HEK293 (cell line): ENCODE data around the gene TINCR.

Source experiments
- CTCF ChIA-PET: fragments of 350-600 bp; formaldehyde crosslinking; extraction: SDS; loops from one replicate; lab custom pipeline; 2021; ENCODE audit warnings: antibody characterized with exemption; lab: Yijun Ruan, JAX
- POLR2A ChIA-PET: fragments of 300-600 bp; formaldehyde crosslinking; extraction: SDS; loops from one replicate; lab custom pipeline; 2020; ENCODE audit warnings: antibody characterized with exemption, inconsistent platforms; lab: Yijun Ruan, JAX
- H3K27ac ChIP-seq: fragments of 200-500 bp; sonication (Bioruptor generic); 2 replicates; pipeline ENCODE4 v1.5.1; 2014; ENCODE audit warnings: low read depth, low read length, control low read depth, inconsistent platforms; ENCODE audit errors: extremely low read depth
- H3K36me3 ChIP-seq, 2 experiments: fragments of 200-500 bp in 1 of 2; sonication (Bioruptor generic) in 1 of 2; 1 replicate in 1 of 2; 2 replicates in 1 of 2; pipeline ENCODE4 v1.5.1; 2014 to 2017; ENCODE audit warnings: inconsistent platforms in 2 of 2, low read length in 2 of 2; ENCODE audit not compliant: control insufficient read depth in 2 of 2, insufficient read depth in 1 of 2
- H3K4me1 ChIP-seq: fragments of 200-500 bp; sonication (Bioruptor generic); 2 replicates; pipeline ENCODE4 v1.5.1; 2014; ENCODE audit warnings: mild to moderate bottlenecking, low read length, inconsistent platforms; ENCODE audit not compliant: control insufficient read depth, insufficient read depth
- H3K4me3 ChIP-seq: 2 replicates; pipeline ENCODE4 v1.5.1; 2011; ENCODE audit warnings: low read depth, mild to moderate bottlenecking, control low read depth, low read length, moderate library complexity
- H3K9me3 ChIP-seq: fragments of 200-500 bp; sonication (Bioruptor generic); 2 replicates; pipeline ENCODE4 v1.5.1; 2014; ENCODE audit warnings: low read depth, low read length, inconsistent platforms; ENCODE audit not compliant: control insufficient read depth, insufficient read depth
- GLIS1 ChIP-seq: fragments of 450-650 bp; formaldehyde crosslinking; IDR thresholded peaks from 2 replicates; pipeline ENCODE4 v1.5.1; 2016; ENCODE audit warnings: missing biosample characterization, missing genetic modification characterization
- KLF1 ChIP-seq: fragments of 450-650 bp; formaldehyde crosslinking; IDR thresholded peaks from 2 replicates; pipeline ENCODE4 v1.5.1; 2016; ENCODE audit warnings: missing biosample characterization, missing genetic modification characterization
- MYNN ChIP-seq: fragments of 450-650 bp; formaldehyde crosslinking; IDR thresholded peaks from 2 replicates; pipeline ENCODE4 v1.5.1; 2016; ENCODE audit warnings: missing biosample characterization, missing genetic modification characterization, borderline replicate concordance
- MZF1 ChIP-seq: fragments of 450-650 bp; formaldehyde crosslinking; IDR thresholded peaks from 2 replicates; pipeline ENCODE4 v1.5.1; 2017; ENCODE audit warnings: missing biosample characterization, missing genetic modification characterization, borderline replicate concordance
- SCRT1 ChIP-seq: fragments of 450-650 bp; formaldehyde crosslinking; IDR thresholded peaks from 2 replicates; pipeline ENCODE4 v1.5.1; 2016; ENCODE audit warnings: missing biosample characterization, missing genetic modification characterization, borderline replicate concordance
- SP3 ChIP-seq: fragments of 450-650 bp; formaldehyde crosslinking; IDR thresholded peaks from 2 replicates; pipeline ENCODE4 v1.5.1; 2016; ENCODE audit warnings: missing biosample characterization, missing genetic modification characterization
- ZBTB7A ChIP-seq: fragments of 450-650 bp; formaldehyde crosslinking; IDR thresholded peaks from 2 replicates; pipeline ENCODE4 v1.5.1; 2016; ENCODE audit warnings: low read depth, missing biosample characterization, missing genetic modification characterization
- ZEB2 ChIP-seq: fragments of 450-650 bp; formaldehyde crosslinking; IDR thresholded peaks from 2 replicates; pipeline ENCODE4 v1.5.1; 2016; ENCODE audit warnings: missing biosample characterization, missing genetic modification characterization
- ZNF114 ChIP-seq: fragments of 450-650 bp; formaldehyde crosslinking; IDR thresholded peaks from 2 replicates; pipeline ENCODE4 v1.5.0; 2017; ENCODE audit warnings: missing biosample characterization, missing genetic modification characterization
- ZNF132 ChIP-seq: fragments of 450-650 bp; formaldehyde crosslinking; IDR thresholded peaks from 2 replicates; pipeline ENCODE4 v1.5.1; 2017; ENCODE audit warnings: missing biosample characterization, missing genetic modification characterization, borderline replicate concordance
- ZNF311 ChIP-seq: fragments of 450-650 bp; formaldehyde crosslinking; IDR thresholded peaks from 2 replicates; pipeline ENCODE4 v1.5.1; 2017; ENCODE audit warnings: missing biosample characterization, missing genetic modification characterization, borderline replicate concordance
- ZNF398 ChIP-seq: fragments of 450-650 bp; formaldehyde crosslinking; IDR thresholded peaks from 2 replicates; pipeline ENCODE4 v1.5.1; 2017; ENCODE audit warnings: missing biosample characterization, missing genetic modification characterization
- ZNF549 ChIP-seq: fragments of 450-650 bp; IDR thresholded peaks from 2 replicates; pipeline ENCODE4 v1.5.1; 2018; ENCODE audit warnings: missing biosample characterization, missing genetic modification characterization, mild to moderate bottlenecking, inconsistent platforms, moderate library complexity
- ZNF558 ChIP-seq: fragments of 450-650 bp; formaldehyde crosslinking; IDR thresholded peaks from 2 replicates; pipeline ENCODE4 v1.5.1; 2016; ENCODE audit warnings: missing biosample characterization, missing genetic modification characterization
- ZNF571 ChIP-seq: fragments of 450-650 bp; formaldehyde crosslinking; IDR thresholded peaks from 2 replicates; pipeline ENCODE4 v1.5.0; 2017; ENCODE audit warnings: missing biosample characterization, missing genetic modification characterization
- ZNF580 ChIP-seq: fragments of 450-650 bp; formaldehyde crosslinking; IDR thresholded peaks from 2 replicates; pipeline ENCODE4 v1.5.1; 2016; ENCODE audit warnings: missing biosample characterization, missing genetic modification characterization
- ZNF76 ChIP-seq: fragments of 450-650 bp; formaldehyde crosslinking; IDR thresholded peaks from 2 replicates; pipeline ENCODE4; 2016; ENCODE audit warnings: low read depth, missing biosample characterization, missing genetic modification characterization, borderline replicate concordance
- ZNF768 ChIP-seq: fragments of 450-650 bp; formaldehyde crosslinking; IDR thresholded peaks from 2 replicates; pipeline ENCODE4 v1.5.1; 2018; ENCODE audit warnings: missing biosample characterization, mild to moderate bottlenecking, missing genetic modification characterization
- ZSCAN16 ChIP-seq: fragments of 450-650 bp; formaldehyde crosslinking; IDR thresholded peaks from 2 replicates; pipeline ENCODE4 v1.5.1; 2016; ENCODE audit warnings: missing biosample characterization, missing genetic modification characterization
- TF ChIP-seq, protein P1 (sequence below): fragments of 450-650 bp; formaldehyde crosslinking; IDR thresholded peaks from 2 replicates; pipeline ENCODE4 v1.5.1; 2016; ENCODE audit warnings: missing biosample characterization, missing genetic modification characterization, low read depth
- TF ChIP-seq, protein P2 (sequence below): fragments of 450-650 bp; formaldehyde crosslinking; IDR thresholded peaks from 2 replicates; pipeline ENCODE4 v1.5.1; 2016; ENCODE audit warnings: missing biosample characterization, missing genetic modification characterization
- TF ChIP-seq, protein P3 (sequence below): fragments of 450-650 bp; formaldehyde crosslinking; IDR thresholded peaks from 2 replicates; pipeline ENCODE4 v1.5.1; 2016; ENCODE audit warnings: missing biosample characterization, missing genetic modification characterization

The TINCR gene

DNA sequence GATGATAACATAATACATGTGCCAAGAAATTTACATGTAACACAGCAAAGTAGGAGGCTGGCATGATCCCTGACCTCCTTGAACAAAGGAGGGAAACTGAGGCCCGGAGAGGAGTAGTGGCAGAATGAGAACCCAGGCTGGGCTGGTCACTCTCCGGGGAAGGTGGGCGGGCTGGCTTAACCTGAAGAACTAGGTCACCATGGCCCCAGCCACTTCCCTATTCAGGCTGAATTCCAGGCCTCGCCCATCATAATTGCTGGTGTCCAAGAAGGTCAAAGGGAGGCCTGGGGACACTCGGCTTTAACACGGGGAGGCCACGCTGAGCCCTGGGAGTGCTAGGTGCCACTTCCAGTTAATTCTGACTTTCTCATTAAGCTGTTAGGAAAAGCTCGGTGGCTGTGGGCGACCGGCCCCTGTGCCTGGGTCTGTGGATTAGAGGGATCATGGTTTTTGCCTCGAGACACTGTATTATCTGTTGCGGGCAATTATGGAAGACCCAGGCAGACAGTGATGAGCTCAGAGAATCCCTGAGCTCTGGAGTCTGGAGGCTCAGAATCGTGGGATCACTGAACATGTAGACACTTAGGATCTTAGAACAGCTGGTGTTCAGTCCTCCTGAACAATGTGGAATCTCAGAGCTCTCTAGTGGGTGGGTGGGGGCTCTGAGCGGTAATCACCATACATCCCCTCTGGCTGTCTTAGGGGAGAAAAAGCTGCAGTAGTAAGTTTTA lies 5.0 kb upstream of the TINCR start (continued):
- TF ChIP-seq ZNF558 (tag by site-specific recombination): no peak
- TF ChIP-seq, all 188 proteins: peak for 0

GRCh38 chr19:5571777-5572176 lies 4.0 kb upstream of the TINCR start:
- Histone ChIP-seq H3K36me3 (no peaks in the 10 kb centered on the region), H3K9me3 (no peaks in the 10 kb centered on the region), H3K4me3 (no peak overlapping the region), H3K4me1 (no peaks in the 10 kb centered on the region), H3K27ac (no peak overlapping the region)
- TF ChIP-seq ZNF114 (tag by site-specific recombination) (no peak), ZBTB7A (no peak), SCRT1 (tag by site-specific recombination) (no peak), ZEB2 (tag by site-specific recombination) (no peak), ZNF398 (no peak), ZNF580 (tag by site-specific recombination) (no peak), MZF1 (tag by site-specific recombination) (no peak), ZNF76 (tag by site-specific recombination) (no peak), ZNF768 (tag by site-specific recombination) (no peak), ZSCAN16 (tag by site-specific recombination) (no peak), ZNF132 (no peak), ZNF571 (tag by site-specific recombination) (no peak), MYNN (tag by site-specific recombination) (no peak), ZNF549 (tag by site-specific recombination) (no peak)
- TF ChIP-seq, protein P1, sequence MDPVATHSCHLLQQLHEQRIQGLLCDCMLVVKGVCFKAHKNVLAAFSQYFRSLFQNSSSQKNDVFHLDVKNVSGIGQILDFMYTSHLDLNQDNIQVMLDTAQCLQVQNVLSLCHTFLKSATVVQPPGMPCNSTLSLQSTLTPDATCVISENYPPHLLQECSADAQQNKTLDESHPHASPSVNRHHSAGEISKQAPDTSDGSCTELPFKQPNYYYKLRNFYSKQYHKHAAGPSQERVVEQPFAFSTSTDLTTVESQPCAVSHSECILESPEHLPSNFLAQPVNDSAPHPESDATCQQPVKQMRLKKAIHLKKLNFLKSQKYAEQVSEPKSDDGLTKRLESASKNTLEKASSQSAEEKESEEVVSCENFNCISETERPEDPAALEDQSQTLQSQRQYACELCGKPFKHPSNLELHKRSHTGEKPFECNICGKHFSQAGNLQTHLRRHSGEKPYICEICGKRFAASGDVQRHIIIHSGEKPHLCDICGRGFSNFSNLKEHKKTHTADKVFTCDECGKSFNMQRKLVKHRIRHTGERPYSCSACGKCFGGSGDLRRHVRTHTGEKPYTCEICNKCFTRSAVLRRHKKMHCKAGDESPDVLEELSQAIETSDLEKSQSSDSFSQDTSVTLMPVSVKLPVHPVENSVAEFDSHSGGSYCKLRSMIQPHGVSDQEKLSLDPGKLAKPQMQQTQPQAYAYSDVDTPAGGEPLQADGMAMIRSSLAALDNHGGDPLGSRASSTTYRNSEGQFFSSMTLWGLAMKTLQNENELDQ (tag by site-specific recombination): no peak
- TF ChIP-seq, protein P2, sequence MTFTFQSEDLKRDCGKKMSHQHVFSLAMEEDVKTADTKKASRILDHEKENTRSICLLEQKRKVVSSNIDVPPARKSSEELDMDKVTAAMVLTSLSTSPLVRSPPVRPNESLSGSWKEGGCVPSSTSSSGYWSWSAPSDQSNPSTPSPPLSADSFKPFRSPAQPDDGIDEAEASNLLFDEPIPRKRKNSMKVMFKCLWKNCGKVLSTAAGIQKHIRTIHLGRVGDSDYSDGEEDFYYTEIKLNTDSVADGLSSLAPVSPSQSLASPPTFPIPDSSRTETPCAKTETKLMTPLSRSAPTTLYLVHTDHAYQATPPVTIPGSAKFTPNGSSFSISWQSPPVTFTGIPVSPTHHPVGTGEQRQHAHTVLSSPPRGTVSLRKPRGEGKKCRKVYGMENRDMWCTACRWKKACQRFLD (tag by site-specific recombination): no peak
- ChIA-PET POLR2A (no interaction called here), CTCF (interaction anchor here (1.5 kb wide), 1 partner anchor 8 kb away, joined by 8 read pairs; no protein-coding TSS in a partner anchor)

- peak overlapping the region; percentile 33; the same call in 1 of the 2 replicates for H3K4me3 ChIP-seq
- H3K36me3 ChIP-seq: no peaks in the 10 kb centered on the region
- no peaks in the 10 kb centered on the region for H3K4me1 ChIP-seq
- ChIA-PET CTCF (interaction anchor here (0.5 to 0.6 kb wide), 2 partner anchors 186 to 1619 kb away, joined by 3 read pairs; no protein-coding TSS in a partner anchor), POLR2A (interaction anchor here (0.5 to 1.0 kb wide), 2 partner anchors 55 to 123 kb away, joined by 3 to 4 read pairs; partner anchors contain the start of genes SAFB and SAFB2)
- H3K9me3 ChIP-seq: no peaks in the 10 kb centered on the region
- TF ChIP-seq, protein P3, sequence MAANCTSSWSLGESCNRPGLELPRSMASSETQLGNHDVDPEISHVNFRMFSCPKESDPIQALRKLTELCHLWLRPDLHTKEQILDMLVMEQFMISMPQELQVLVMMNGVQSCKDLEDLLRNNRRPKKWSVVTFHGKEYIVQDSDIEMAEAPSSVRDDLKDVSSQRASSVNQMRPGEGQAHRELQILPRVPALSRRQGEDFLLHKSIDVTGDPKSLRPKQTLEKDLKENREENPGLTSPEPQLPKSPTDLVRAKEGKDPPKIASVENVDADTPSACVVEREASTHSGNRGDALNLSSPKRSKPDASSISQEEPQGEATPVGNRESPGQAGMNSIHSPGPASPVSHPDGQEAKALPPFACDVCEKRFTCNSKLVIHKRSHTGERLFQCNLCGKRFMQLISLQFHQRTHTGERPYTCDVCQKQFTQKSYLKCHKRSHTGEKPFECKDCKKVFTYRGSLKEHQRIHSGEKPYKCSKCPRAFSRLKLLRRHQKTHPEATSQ (tag by site-specific recombination): no peak
- TF ChIP-seq GLIS1 (peak; percentile 50), KLF1 (tag by site-specific recombination) (peak; percentile 60), SP3 (tag by site-specific recombination) (peak; percentile 27; the same call in 1 of the 2 replicates), ZNF311 (tag by site-specific recombination) (no peak)
- no peak overlapping the region for H3K27ac ChIP-seq
Observed at GRCh38 chr19:5567970-5568407, 236 bp upstream of the TINCR start.
